HG03196 (cell line): ENCODE measurements around the gene FRMD5.

Experiments used
- ATAC-seq: cut with Tn5 transposase; IDR thresholded peaks from one replicate; pipeline ENCODE4 v1.9.1; 2021; ENCODE audit not compliant: unreplicated experiment

The FRMD5 gene

GRCh38 chr15:43901495-43901894 is 293.6 kb downstream of the FRMD5 start:
- ATAC-seq = no peak

GRCh38 chr15:43900996-43901395 is 294.1 kb downstream of the FRMD5 start:
- ATAC-seq = no peak

- no peak for ATAC-seq
Measured at GRCh38 chr15:43899928-43900327, 295.1 kb downstream of the FRMD5 start.

GRCh38 chr15:43898891-43899290 is 296.2 kb downstream of the FRMD5 start:
- no peak for ATAC-seq

GRCh38 chr15:43896543-43896942 is 298.5 kb downstream of the FRMD5 start:
- no peak for ATAC-seq

- no peak for ATAC-seq
Measured at GRCh38 chr15:43895586-43895985, 299.5 kb downstream of the FRMD5 start.

- ATAC-seq = no peak
Measured at GRCh38 chr15:43893956-43894355, 301.1 kb downstream of the FRMD5 start.

GRCh38 chr15:43889042-43889441 is 306.0 kb downstream of the FRMD5 start:
- no peak for ATAC-seq

- ATAC-seq = no peak
Measured at GRCh38 chr15:43887901-43888300, 307.2 kb downstream of the FRMD5 start.

GRCh38 chr15:43886558-43886957 is 308.5 kb downstream of the FRMD5 start:
- ATAC-seq = no peak

GRCh38 chr15:43883571-43883970 is 311.5 kb downstream of the FRMD5 start:
- ATAC-seq = no peak

GRCh38 chr15:43881944-43882343 is 313.1 kb downstream of the FRMD5 start:
- no peak for ATAC-seq

- no peak for ATAC-seq
Measured at GRCh38 chr15:43881245-43881644, 313.8 kb downstream of the FRMD5 start.

- ATAC-seq = no peak
Measured at GRCh38 chr15:43880406-43881194, 314.5 kb downstream of the FRMD5 start.

- no peak for ATAC-seq
Measured at GRCh38 chr15:43879386-43880355, 315.4 kb downstream of the FRMD5 start.

- ATAC-seq = no peak
Measured at GRCh38 chr15:43878446-43878845, 316.6 kb downstream of the FRMD5 start.

GRCh38 chr15:43877371-43877770 is 317.7 kb downstream of the FRMD5 start:
- no peak for ATAC-seq

- no peak for ATAC-seq
Measured at GRCh38 chr15:43876872-43877271, 318.2 kb downstream of the FRMD5 start.

GRCh38 chr15:43873651-43874050 is 321.4 kb downstream of the FRMD5 start:
- no peak for ATAC-seq

GRCh38 chr15:43872416-43873020 is 322.6 kb downstream of the FRMD5 start:
- no peak for ATAC-seq

- ATAC-seq = no peak
Measured at GRCh38 chr15:43871835-43872234, 323.2 kb downstream of the FRMD5 start.
